Pancreas (tissue), 10 donors: ENCODE data around the gene MRPL19. TPM values are rescaled to one million over a fixed set of nuclear protein-coding genes. Genes with fewer than 3 reads are reported as not detected.

Experiments used
- ATAC-seq, 4 donors: fragments of 200-7000 bp; cut with Tn5 transposase; one replicate each; pipeline versions ENCODE4 v1.8.0 to v1.9.1; 2020; ENCODE audit warnings: mild to moderate bottlenecking in 4 of 4, moderate library complexity in 4 of 4
- DNase-seq, 6 donors: peaks; one replicate each; pipeline ENCODE4 v3.0.0-alpha.2; 2020
- FAIRE-seq: peaks from 2 replicates; lab custom pipeline; 2012; peaks lifted over from hg19 to GRCh38; lab: Jason Lieb, UNC
- H3K27ac ChIP-seq, 4 donors: fragments of 200-600 bp; sonication (generic); 1 replicate in 3 of 4; 2 replicates in 1 of 4; pipeline versions ENCODE4 v1.5.0 to v1.8.0; 2020
- H3K27me3 ChIP-seq, 4 donors: fragments of 200-600 bp; one replicate each; pipeline ENCODE4 v1.8.0; 2021
- H3K36me3 ChIP-seq, 3 donors: fragments of 200-600 bp; sonication (generic) in 1 of 3; one replicate each; pipeline versions ENCODE4 v1.5.0 to v1.8.0; 2020 to 2021
- H3K4me1 ChIP-seq, 3 donors: fragments of 200-600 bp; one replicate each; pipeline ENCODE4 v1.8.0; 2021
- H3K4me3 ChIP-seq, 4 donors: fragments of 200-600 bp; sonication (generic) in 2 of 4; one replicate each; pipeline versions ENCODE4 v1.5.0 to v1.8.0; 2020 to 2021
- H3K9me3 ChIP-seq, 4 donors: fragments of 200-600 bp; one replicate each; pipeline ENCODE4 v1.8.0; 2021
- WGBS, 2 donors: extraction: QIAGEN DNeasy Blood & Tissue Kit; methylation state at CpG; one replicate each; pipeline ENCODE4 v1.1.7; 2013; 5-methylcytosine and 5-hydroxymethylcytosine counted together
- intact Hi-C, 3 donors: fragments of 100-400 bp; cut with DNase I; formaldehyde crosslinking; loops; one replicate each; pipeline versions ENCODE4 v1.11.1 to v1.14.2; 2022
- polyA plus RNA-seq, 2 donors: library from polyadenylated mRNA; stranded (reverse); fragments of 200-250 nt; gene quantifications; one replicate each; pipeline ENCODE4 v1.2.3, GENCODE V29; 2013
- total RNA-seq, 6 donors: library from RNA; stranded (reverse); fragmentation: NEBNext Ultra II Directional in 4 of 6; extraction: Animal tissue kit (Norgen Biotek cat#: 25700) in 4 of 6; gene quantifications; one replicate each; pipeline versions ENCODE4 v1.2.1 to v1.2.4, GENCODE V29; 2021 to 2023
- TF ChIP-seq, protein P1 (sequence below), 4 donors: fragments of 200-600 bp; sonication (generic) in 3 of 4; IDR thresholded peaks; one replicate each; pipeline versions ENCODE4 v1.5.0 to v1.8.0; 2021; ENCODE audit warnings: antibody characterized with exemption in 4 of 4
- donor health status: healthy with polysubstance abuse.
- donor health status: DM: no; HTN: no; CAD: no; lungs with moderate emphysema.
- donor health status: DM: no; HTN: no; CAD: no.
- donor health status: control.
- donor health status: control.
- donor health status: Bipolar disorder and iron deficiency.
- donor health status: DM: yes; HTN: yes; CAD: no.
- donor health status: DM: no; HTN: no; CAD: no.
- donor health status: DM: no; HTN: no; CAD: no.
- donor health status: DM: yes; HTN: yes; CAD: no.

Gene MRPL19
- total and polyA plus RNA-seq, 8 donors, result 7.5 to 28.5 (median 18.8) TPM

DNA sequence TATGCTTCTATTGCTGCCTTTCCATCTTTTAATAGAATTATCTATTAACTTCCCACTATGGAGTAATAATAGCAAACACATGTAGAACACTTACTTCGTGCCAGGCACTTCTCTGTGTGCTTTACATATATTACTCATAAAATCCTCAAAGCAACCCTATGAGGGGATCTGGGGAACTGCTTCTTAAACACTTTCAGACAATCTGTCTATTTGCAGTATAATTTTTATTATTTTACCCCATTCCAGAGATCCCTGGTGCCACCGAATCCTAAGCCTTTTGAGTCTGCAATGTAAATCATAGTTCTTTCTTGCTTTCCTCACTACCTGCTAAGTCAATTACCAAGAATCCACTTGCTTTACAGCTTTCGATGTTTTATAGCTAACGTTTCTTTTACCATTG, 89.7 kb downstream of the MRPL19 start:
- H3K9me3 ChIP-seq, result no peaks in the 10 kb centered on the region
- H3K27ac ChIP-seq, result no peak overlapping the region
- no peak for DNase-seq
- H3K4me3 ChIP-seq, result no peak overlapping the region
- intact Hi-C loops, result no loop called here
- no peaks in the 10 kb centered on the region for H3K36me3 ChIP-seq
- 58 to 75% methylated on average over 4 of the region's 4 CpGs for WGBS, 2 donors
- TF ChIP-seq, protein P1, sequence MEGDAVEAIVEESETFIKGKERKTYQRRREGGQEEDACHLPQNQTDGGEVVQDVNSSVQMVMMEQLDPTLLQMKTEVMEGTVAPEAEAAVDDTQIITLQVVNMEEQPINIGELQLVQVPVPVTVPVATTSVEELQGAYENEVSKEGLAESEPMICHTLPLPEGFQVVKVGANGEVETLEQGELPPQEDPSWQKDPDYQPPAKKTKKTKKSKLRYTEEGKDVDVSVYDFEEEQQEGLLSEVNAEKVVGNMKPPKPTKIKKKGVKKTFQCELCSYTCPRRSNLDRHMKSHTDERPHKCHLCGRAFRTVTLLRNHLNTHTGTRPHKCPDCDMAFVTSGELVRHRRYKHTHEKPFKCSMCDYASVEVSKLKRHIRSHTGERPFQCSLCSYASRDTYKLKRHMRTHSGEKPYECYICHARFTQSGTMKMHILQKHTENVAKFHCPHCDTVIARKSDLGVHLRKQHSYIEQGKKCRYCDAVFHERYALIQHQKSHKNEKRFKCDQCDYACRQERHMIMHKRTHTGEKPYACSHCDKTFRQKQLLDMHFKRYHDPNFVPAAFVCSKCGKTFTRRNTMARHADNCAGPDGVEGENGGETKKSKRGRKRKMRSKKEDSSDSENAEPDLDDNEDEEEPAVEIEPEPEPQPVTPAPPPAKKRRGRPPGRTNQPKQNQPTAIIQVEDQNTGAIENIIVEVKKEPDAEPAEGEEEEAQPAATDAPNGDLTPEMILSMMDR (IDR thresholded peaks at IDR 0.05), result no peak
- ATAC-seq, result no peak
- no peaks in the 10 kb centered on the region for H3K27me3 ChIP-seq
- no peaks in the 10 kb centered on the region for H3K4me1 ChIP-seq
- FAIRE-seq, result no peak

- no peak for FAIRE-seq
Measured at GRCh38 chr2:75737961-75738360, 91.4 kb downstream of the MRPL19 start.

More at GRCh38 chr2:75737961-75738360, 91.4 kb downstream of the MRPL19 start:
- no peaks in the 10 kb centered on the region for H3K4me1 ChIP-seq
- DNase-seq (no peak), ATAC-seq (no peak)
- 81 to 88% methylated on average over 1 of the region's 1 CpG for WGBS, 2 donors
- intact Hi-C loops, result no loop called here
- no peak overlapping the region for H3K4me3 ChIP-seq
- no peak overlapping the region for H3K27ac ChIP-seq
- H3K36me3 ChIP-seq, result no peaks in the 10 kb centered on the region
- TF ChIP-seq, protein P1 (IDR thresholded peaks at IDR 0.05), result no peak
- H3K9me3 ChIP-seq, result no peaks in the 10 kb centered on the region
- no peaks in the 10 kb centered on the region for H3K27me3 ChIP-seq

Other genes with a start within 250 kb of the MRPL19 start
- 10 to 100 TPM; 16.1 to 29.4 (median 19.9) TPM for gene EVA1A, start 85.8 kb upstream of the MRPL19 start, total RNA-seq
- 10 to 100 TPM; 26.2 to 36.8 TPM for gene EVA1A, start 85.8 kb upstream of the MRPL19 start, polyA plus RNA-seq
- gene GCFC2, start 64.1 kb downstream of the MRPL19 start, total RNA-seq, result 10 to 100 TPM; 11.5 to 17.9 (median 14.3) TPM
- 10 to 100 TPM; 21.5 to 22.5 TPM for gene GCFC2, start 64.1 kb downstream of the MRPL19 start, polyA plus RNA-seq